T-helper 2 cell (primary cell): ENCODE measurements around the gene GGT7.
"Not testable (repeated sequence)": the region's sequence is repeated elsewhere in the genome, so short reads cannot be mapped to it uniquely, and the experiment has no call there.

Source experiments
- DNase-seq, 5 experiments: peaks; one replicate each; pipeline versions ENCODE4 v3.0.0 to v3.0.0-alpha.2; 2012 to 2022

GGT7 gene

GRCh38 chr20:34842143-34842542, 30.5 kb downstream of the GGT7 start:
- no peak for DNase-seq

- DNase-seq: peak in 2 of 5 experiments; percentile 8 to 49
These were observed 38.2 kb downstream of the GGT7 start for GRCh38 chr20:34834459-34834893.

- DNase-seq: peak in 1 of 5 experiments; percentile 60
These were observed 40.7 kb downstream of the GGT7 start for GRCh38 chr20:34831936-34832335.

- no peak for DNase-seq
These were observed 43.5 kb downstream of the GGT7 start for GRCh38 chr20:34829191-34829590.

- DNase-seq: peak; percentile 60 to 87 (median 82)
These were observed 46.9 kb downstream of the GGT7 start, which contains the start of gene NCOA6 for GRCh38 chr20:34825530-34826362. TSS of gene NCOA6 (minus strand) at chr20:34825651. CDS start at chr20:34782355, 43,296 bp downstream.

GRCh38 chr20:34824806-34825529, 47.7 kb downstream of the GGT7 start:
- peak; percentile 48 to 85 (median 58) for DNase-seq

- DNase-seq: peak; percentile 40 to 83 (median 65)
These were observed 48.2 kb downstream of the GGT7 start for GRCh38 chr20:34824452-34824805.

- DNase-seq: no peak
These were observed 48.6 kb downstream of the GGT7 start for GRCh38 chr20:34824026-34824425.

- DNase-seq: no peak
These were observed 51.7 kb downstream of the GGT7 start for GRCh38 chr20:34820805-34821578.

GRCh38 chr20:34817801-34818200, 54.9 kb downstream of the GGT7 start:
- no peak for DNase-seq

- DNase-seq: no peak
These were observed 55.6 kb downstream of the GGT7 start for GRCh38 chr20:34817072-34817471.

GRCh38 chr20:34815636-34816035, 57.0 kb downstream of the GGT7 start:
- DNase-seq: no peak

GRCh38 chr20:34808583-34808982, 64.1 kb downstream of the GGT7 start:
- DNase-seq: no peak

- not testable (repeated sequence) for DNase-seq
These were observed 64.7 kb downstream of the GGT7 start for GRCh38 chr20:34807944-34808465.

GRCh38 chr20:34806255-34806654, 66.4 kb downstream of the GGT7 start:
- DNase-seq: no peak

- DNase-seq: no peak
These were observed 73.8 kb downstream of the GGT7 start for GRCh38 chr20:34798871-34799270.

GRCh38 chr20:34798328-34798727, 74.3 kb downstream of the GGT7 start:
- no peak for DNase-seq

GRCh38 chr20:34797012-34797995, 75.4 kb downstream of the GGT7 start:
- no peak for DNase-seq
